Lung (tissue), 12 donors: ENCODE measurements around the gene PRSS23. TPM values are rescaled to one million over a fixed set of nuclear protein-coding genes. Genes with fewer than 3 reads are reported as not detected.
"Not testable (repeated sequence)": the region's sequence is repeated elsewhere in the genome, so short reads cannot be mapped to it uniquely, and the experiment has no call there.

ENCODE experiments used
- ATAC-seq: fragments of 200-7000 bp; cut with Tn5 transposase; one replicate; pipeline ENCODE4 v1.9.1; 2020; ENCODE audit warnings: moderate number of reproducible peaks; ENCODE audit not compliant: insufficient read depth, low FRiP score
- DNase-seq, 3 donors: peaks; one replicate each; pipeline ENCODE4 v3.0.0-alpha.2; 2013 to 2017
- H3K27ac ChIP-seq, 2 donors: one replicate each; pipeline ENCODE4 v1.5.1; 2013; ENCODE audit warnings: mild to moderate bottlenecking in 2 of 2, moderate library complexity in 2 of 2, control low read depth in 1 of 2, inconsistent platforms in 1 of 2, low read depth in 1 of 2, low read length in 1 of 2
- H3K27me3 ChIP-seq, 3 donors: one replicate each; pipeline ENCODE4 v1.5.1; 2013; ENCODE audit warnings: low read length in 2 of 3; ENCODE audit not compliant: control insufficient read depth in 3 of 3, insufficient read depth in 3 of 3
- H3K36me3 ChIP-seq, 4 donors: one replicate each; pipeline ENCODE4 v1.5.1; 2013; ENCODE audit warnings: low read length in 4 of 4, mild to moderate bottlenecking in 1 of 4, moderate library complexity in 1 of 4; ENCODE audit not compliant: control insufficient read depth in 4 of 4, insufficient read depth in 4 of 4
- H3K4me1 ChIP-seq, 5 donors: one replicate each; pipeline ENCODE4 v1.5.1; 2013; ENCODE audit warnings: low read length in 5 of 5, mild to moderate bottlenecking in 2 of 5, moderate library complexity in 1 of 5; ENCODE audit not compliant: control insufficient read depth in 5 of 5, insufficient read depth in 5 of 5
- H3K4me3 ChIP-seq: one replicate; pipeline ENCODE4 v1.5.1; 2013; ENCODE audit warnings: mild to moderate bottlenecking, control low read depth, moderate library complexity
- H3K9ac ChIP-seq, 2 donors: one replicate each; pipeline ENCODE4 v1.5.1; 2013; ENCODE audit warnings: low read length in 2 of 2, control low read depth in 1 of 2; ENCODE audit not compliant: insufficient read depth in 1 of 2
- H3K9me3 ChIP-seq, 4 donors: one replicate each; pipeline ENCODE4 v1.5.1; 2013; ENCODE audit warnings: low read length in 3 of 4, mild to moderate bottlenecking in 1 of 4, moderate library complexity in 1 of 4; ENCODE audit not compliant: control insufficient read depth in 4 of 4, insufficient read depth in 3 of 4
- CTCF ChIP-seq: IDR thresholded peaks from 2 replicates; pipeline ENCODE4 v1.5.1; 2012; ENCODE audit warnings: mild to moderate bottlenecking; ENCODE audit errors: control extremely low read depth, extremely low read depth
- WGBS, 2 donors: extraction: QIAGEN DNeasy Blood & Tissue Kit; methylation state at CpG; one replicate each; pipeline ENCODE4 v1.1.7; 2013; 5-methylcytosine and 5-hydroxymethylcytosine counted together
- polyA plus RNA-seq, 2 donors: library from polyadenylated mRNA; stranded (reverse); fragments of 200-250 nt; gene quantifications; one replicate each; pipeline ENCODE4 v1.2.1, GENCODE V29; 2013
- total RNA-seq, 2 donors: library from RNA; depleted of rRNA in 1 of 2; stranded (reverse); fragments of >200 nt in 1 of 2; gene quantifications; one replicate each; pipeline ENCODE4 v1.2.1, GENCODE V29; 2014 to 2021
- donor health status: control.
- donor health status: control.
- donor health status: Bipolar disorder and iron deficiency.
- donor health status: healthy.
- donor health status: DM: yes; HTN: yes; CAD: no.

The PRSS23 gene
- total and polyA plus RNA-seq, 4 donors = 9.9 to 86.7 (median 35.0) TPM

- no peaks in the 10 kb centered on the region for H3K36me3 ChIP-seq
- H3K27me3 ChIP-seq = no peaks in the 10 kb centered on the region
- no peak overlapping the region for H3K9ac ChIP-seq
- no peak overlapping the region for H3K27ac ChIP-seq
- H3K4me1 ChIP-seq = peaks cover 0 to 16% (median 0%) of the 10 kb centered on the region in 5 donors
- ATAC-seq (no peak), DNase-seq (no peak)
- H3K9me3 ChIP-seq = no peaks in the 10 kb centered on the region
- no peak for TF ChIP-seq CTCF
- 77 to 79% methylated on average over 5 of the region's 5 CpGs for WGBS, 2 donors
- no peak overlapping the region for H3K4me3 ChIP-seq
Observed at GRCh38 chr11:86816251-86816726, 15.9 kb downstream of the PRSS23 start.

- DNase-seq (peak in 2 of 3 donors; percentile 88 to 92), ATAC-seq (no peak)
- Histone ChIP-seq H3K9me3 (no peaks in the 10 kb centered on the region), H3K27me3 (no peaks in the 10 kb centered on the region), H3K4me1 (peaks cover 0 to 16% (median 0%) of the 10 kb centered on the region in 5 donors), H3K36me3 (no peaks in the 10 kb centered on the region), H3K27ac (no peak overlapping the region), H3K9ac (no peak overlapping the region), H3K4me3 (no peak overlapping the region)
- 14 to 16% methylated on average over 9 of the region's 9 CpGs for WGBS, 2 donors
- peak; percentile 68 for TF ChIP-seq CTCF
Observed at GRCh38 chr11:86818462-86819192, 18.3 kb downstream of the PRSS23 start.

GRCh38 chr11:86824139-86824538 lies 23.8 kb downstream of the PRSS23 start:
- not testable (repeated sequence) for H3K27me3 ChIP-seq, H3K9me3 ChIP-seq, H3K27ac ChIP-seq, H3K9ac ChIP-seq, H3K4me3 ChIP-seq, H3K36me3 ChIP-seq, ATAC-seq, H3K4me1 ChIP-seq, DNase-seq
- WGBS, 2 donors = 99 to 100% methylated on average over 3 of the region's 3 CpGs

GRCh38 chr11:86834376-86834775 lies 34.0 kb downstream of the PRSS23 start:
- not testable (repeated sequence) for DNase-seq, ATAC-seq, H3K27me3 ChIP-seq, H3K4me1 ChIP-seq, H3K4me3 ChIP-seq, H3K9ac ChIP-seq, H3K9me3 ChIP-seq, H3K27ac ChIP-seq
- H3K36me3 ChIP-seq = peaks cover 0 to 11% (median 0%) of the 10 kb centered on the region in 4 donors
- WGBS, 2 donors = 96% methylated on average over 6 of the region's 6 CpGs

- not testable (repeated sequence) for H3K27me3 ChIP-seq, H3K4me1 ChIP-seq, H3K36me3 ChIP-seq, H3K4me3 ChIP-seq, H3K9me3 ChIP-seq, H3K9ac ChIP-seq, H3K27ac ChIP-seq
- 59 to 74% methylated on average over 4 of the region's 4 CpGs for WGBS, 2 donors
- DNase-seq = peak; percentile 39 to 75 (median 49)
- peak; percentile 83 for ATAC-seq
Observed at GRCh38 chr11:86844762-86845508, 44.6 kb downstream of the PRSS23 start.
